Activated naive CD8-positive, alpha-beta T cell treated with anti-CD3 and anti-CD28 coated beads, Interleukin-2, amount 10 ng/mL, durations not matched to agents 7 days and 5 days (primary cell): ENCODE results near the gene TAS2R8. TPM values are rescaled to one million over a fixed set of nuclear protein-coding genes. Genes with fewer than 3 reads are reported as not detected.
"Not testable (repeated sequence)": the region's sequence is repeated elsewhere in the genome, so short reads cannot be mapped to it uniquely, and the experiment has no call there.

Experiments used
- ATAC-seq: fragments of 150-1000 bp; cut with Tn5 transposase; one replicate; pipeline ENCODE4 v1.10.0; 2021; ENCODE audit warnings: low read depth, moderate library complexity
- POLR2A ChIA-PET: fragments of 350-600 bp; sonication (Branson Sonifier 250); formaldehyde crosslinking; loops from one replicate; lab custom pipeline; 2021; ENCODE audit warnings: antibody characterized with exemption; lab: Charles Lee
- DNase-seq: peaks from one replicate; pipeline ENCODE4 v3.0.0; 2021
- H3K27ac Mint-ChIP-seq: one replicate; pipeline ENCODE4 v1.8.0; 2022; ENCODE audit warnings: mild to moderate bottlenecking, mixed read lengths
- H3K27me3 Mint-ChIP-seq: one replicate; pipeline ENCODE4 v1.8.0; 2022; ENCODE audit warnings: mild to moderate bottlenecking, moderate library complexity, mixed read lengths
- H3K36me3 Mint-ChIP-seq: one replicate; pipeline ENCODE4 v1.8.0; 2021; ENCODE audit warnings: mild to moderate bottlenecking, mixed read lengths
- H3K4me1 Mint-ChIP-seq: one replicate; pipeline ENCODE4 v1.8.0; 2021; ENCODE audit warnings: mixed read lengths
- H3K4me3 Mint-ChIP-seq: one replicate; pipeline ENCODE4 v1.8.0; 2022; ENCODE audit warnings: mild to moderate bottlenecking, moderate library complexity, mixed read lengths
- H3K9me3 Mint-ChIP-seq: one replicate; pipeline ENCODE4 v1.8.0; 2021; ENCODE audit warnings: mixed read lengths
- total RNA-seq, 2 experiments: library from RNA; stranded (reverse); gene quantifications; one replicate each; pipeline ENCODE4 v1.2.3, GENCODE V29; 2021

The TAS2R8 gene
- total RNA-seq, 2 experiments from 2014 or later = not detected

- Mint-ChIP-seq H3K4me3 (no peak within 1 kb of the TSS), H3K36me3 (no peaks in the 10 kb centered on the region), H3K27ac (no peak within 1 kb of the TSS), H3K27me3 (peaks cover 40% of the 10 kb centered on the region), H3K9me3 (no peaks in the 10 kb centered on the region), H3K4me1 (no peaks in the 10 kb centered on the region)
- ATAC-seq (no peak), DNase-seq (no peak)
- POLR2A ChIA-PET = no interaction called here
Measured at GRCh38 chr12:10802587-10802986, 4.5 kb downstream of the TAS2R8 start, which contains the start of gene TAS2R7. TAS2R7 (minus strand) TSS chr12:10802627; CDS start chr12:10802570, 57 bp downstream.

DNA sequence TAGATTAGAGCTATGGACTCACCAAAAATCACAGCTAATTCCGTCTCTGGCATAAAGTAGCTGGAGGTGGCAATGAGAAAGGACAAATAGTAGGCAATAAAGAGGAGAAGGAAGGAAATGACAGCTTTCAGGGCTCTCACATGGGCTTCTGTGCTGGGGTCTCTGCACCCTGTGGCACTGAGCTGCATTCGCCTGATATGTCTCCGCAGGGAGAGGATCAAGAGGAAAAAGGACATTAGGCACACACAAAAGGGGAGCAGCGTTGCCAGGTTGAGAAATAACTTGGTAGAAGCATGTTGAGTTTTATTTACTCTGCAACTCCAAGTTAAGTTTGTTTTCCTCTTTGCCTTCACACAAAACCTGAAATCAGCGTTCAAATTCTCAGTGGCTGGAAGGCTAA lies 5.3 kb downstream of the TAS2R8 start:
- Mint-ChIP-seq H3K27ac (no peak overlapping the region), H3K27me3 (peaks cover 39% of the 10 kb centered on the region), H3K4me3 (no peak overlapping the region), H3K9me3 (peaks cover 1% of the 10 kb centered on the region), H3K4me1 (no peaks in the 10 kb centered on the region), H3K36me3 (no peaks in the 10 kb centered on the region)
- no peak for ATAC-seq
- POLR2A ChIA-PET = no interaction called here
- no peak for DNase-seq

DNA sequence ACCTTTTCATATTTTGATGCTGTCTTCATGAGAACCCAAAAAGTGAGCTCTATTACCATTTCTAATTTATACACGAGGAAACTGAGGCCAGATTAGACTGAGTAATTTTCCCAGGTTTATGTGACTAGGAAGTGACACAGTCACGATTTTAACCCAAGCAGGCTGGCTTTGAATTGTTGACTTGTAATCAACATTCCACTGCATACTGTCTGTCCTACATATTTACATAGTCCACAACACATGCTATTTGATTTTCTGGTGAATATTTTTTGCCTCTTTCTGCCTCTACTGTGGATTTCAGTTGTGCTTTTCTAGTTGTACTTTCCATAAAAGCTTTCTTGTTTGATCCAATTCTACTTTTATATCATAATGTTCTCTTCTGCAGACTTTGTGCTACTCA lies 12.9 kb downstream of the TAS2R8 start:
- H3K27ac Mint-ChIP-seq = no peak overlapping the region
- H3K36me3 Mint-ChIP-seq = no peaks in the 10 kb centered on the region
- no peaks in the 10 kb centered on the region for H3K4me1 Mint-ChIP-seq
- peaks cover 22% of the 10 kb centered on the region for H3K27me3 Mint-ChIP-seq
- no peak overlapping the region for H3K4me3 Mint-ChIP-seq
- POLR2A ChIA-PET = no interaction called here
- peaks cover 9% of the 10 kb centered on the region for H3K9me3 Mint-ChIP-seq
- ATAC-seq (no peak), DNase-seq (no peak)

- H3K4me1 Mint-ChIP-seq, POLR2A ChIA-PET: not testable (repeated sequence)
Measured at GRCh38 chr12:10791769-10792168, 15.3 kb downstream of the TAS2R8 start.

GRCh38 chr12:10783252-10783651 lies 23.8 kb downstream of the TAS2R8 start:
- Mint-ChIP-seq H3K36me3 (no peaks in the 10 kb centered on the region), H3K4me1 (no peaks in the 10 kb centered on the region), H3K27ac (no peak overlapping the region), H3K9me3 (no peaks in the 10 kb centered on the region), H3K4me3 (no peak overlapping the region), H3K27me3 (peaks cover 15% of the 10 kb centered on the region)
- no peak for DNase-seq
- POLR2A ChIA-PET = no interaction called here
- ATAC-seq = no peak

More at GRCh38 chr12:10791769-10792168, 15.3 kb downstream of the TAS2R8 start:
- peaks cover 19% of the 10 kb centered on the region for H3K27me3 Mint-ChIP-seq
- not testable (repeated sequence) for ATAC-seq, H3K9me3 Mint-ChIP-seq, H3K27ac Mint-ChIP-seq, H3K4me3 Mint-ChIP-seq, DNase-seq, H3K36me3 Mint-ChIP-seq

GRCh38 chr12:10779103-10779502 lies 28.0 kb downstream of the TAS2R8 start:
- POLR2A ChIA-PET = no interaction called here
- H3K27me3 Mint-ChIP-seq = peaks cover 26% of the 10 kb centered on the region
- no peak overlapping the region for H3K27ac Mint-ChIP-seq
- ATAC-seq (no peak), DNase-seq (no peak)
- no peak overlapping the region for H3K4me3 Mint-ChIP-seq
- no peaks in the 10 kb centered on the region for H3K4me1 Mint-ChIP-seq
- H3K9me3 Mint-ChIP-seq = no peaks in the 10 kb centered on the region
- no peaks in the 10 kb centered on the region for H3K36me3 Mint-ChIP-seq

GRCh38 chr12:10771132-10771733 lies 35.9 kb downstream of the TAS2R8 start:
- Mint-ChIP-seq H3K27ac (no peak overlapping the region), H3K27me3 (peaks cover 68% of the 10 kb centered on the region), H3K9me3 (no peaks in the 10 kb centered on the region), H3K4me1 (no peaks in the 10 kb centered on the region), H3K36me3 (no peaks in the 10 kb centered on the region), H3K4me3 (no peak overlapping the region)
- POLR2A ChIA-PET = no interaction called here
- ATAC-seq (no peak), DNase-seq (no peak)

GRCh38 chr12:10759657-10760056 lies 47.4 kb downstream of the TAS2R8 start:
- peaks cover 2% of the 10 kb centered on the region for H3K36me3 Mint-ChIP-seq

GRCh38 chr12:10756194-10756593 lies 50.9 kb downstream of the TAS2R8 start:
- H3K36me3 Mint-ChIP-seq = no peaks in the 10 kb centered on the region
- POLR2A ChIA-PET = no interaction called here
- ATAC-seq = no peak
- H3K27ac Mint-ChIP-seq = no peak overlapping the region
- DNase-seq = no peak
- no peak overlapping the region for H3K4me3 Mint-ChIP-seq
- H3K9me3 Mint-ChIP-seq = peaks cover 10% of the 10 kb centered on the region
- H3K27me3 Mint-ChIP-seq = peaks cover 46% of the 10 kb centered on the region
- no peaks in the 10 kb centered on the region for H3K4me1 Mint-ChIP-seq

More at GRCh38 chr12:10759657-10760056, 47.4 kb downstream of the TAS2R8 start:
- POLR2A ChIA-PET = no interaction called here
- H3K4me1 Mint-ChIP-seq = no peaks in the 10 kb centered on the region
- H3K27ac Mint-ChIP-seq = no peak overlapping the region
- DNase-seq (no peak), ATAC-seq (no peak)
- H3K9me3 Mint-ChIP-seq = peaks cover 10% of the 10 kb centered on the region
- peaks cover 55% of the 10 kb centered on the region for H3K27me3 Mint-ChIP-seq
- H3K4me3 Mint-ChIP-seq = no peak overlapping the region

Other genes with a start within 250 kb of the TAS2R8 start
- 10 to 100 TPM; 40.0 to 41.5 TPM for gene MAGOHB, start 193.7 kb downstream of the TAS2R8 start, total RNA-seq
- gene STYK1, start 133.2 kb downstream of the TAS2R8 start, total RNA-seq = 1 to 10 TPM; 3.1 TPM
- 10 to 100 TPM; 72.3 to 78.6 TPM for gene YBX3, start 84.0 kb downstream of the TAS2R8 start, total RNA-seq
- gene TAS2R7, start 4.7 kb downstream of the TAS2R8 start, total RNA-seq = not detected
- under 1 TPM in 1 of 2 experiments, not detected in 1; 0.28 TPM for gene TAS2R9, start 2.9 kb upstream of the TAS2R8 start, total RNA-seq
- gene TAS2R10, start 19.1 kb upstream of the TAS2R8 start, total RNA-seq = under 1 TPM; 0.48 to 0.58 TPM
- 1 to 10 TPM; 1.2 to 1.6 TPM for gene PRR4, start 42.2 kb upstream of the TAS2R8 start, total RNA-seq
- 10 to 100 TPM; 18.5 to 22.4 TPM for gene PRH1, start 77.0 kb upstream of the TAS2R8 start, total RNA-seq
- 1 to 10 TPM; 1.0 to 1.3 TPM for gene TAS2R13, start 102.3 kb upstream of the TAS2R8 start, total RNA-seq
- not detected for gene PRH2, start 122.0 kb upstream of the TAS2R8 start, total RNA-seq
- gene TAS2R14, start 132.0 kb upstream of the TAS2R8 start, total RNA-seq = 1 to 10 TPM; 2.5 to 2.6 TPM
- 1 to 10 TPM; 1.1 to 1.4 TPM for gene TAS2R50, start 179.6 kb upstream of the TAS2R8 start, total RNA-seq
- gene TAS2R20, start 191.0 kb upstream of the TAS2R8 start, total RNA-seq = 1 to 10 TPM; 1.2 to 2.0 TPM
- 1 to 10 TPM; 2.1 to 2.2 TPM for gene TAS2R19, start 215.3 kb upstream of the TAS2R8 start, total RNA-seq
- gene TAS2R31, start 224.1 kb upstream of the TAS2R8 start, total RNA-seq = 1 to 10 TPM; 2.9 TPM